Ishikawa (cell line): Measurements from ENCODE around the gene SNAP23.

Experiments used
- CEBPB ChIP-seq: IDR thresholded peaks from 2 replicates; pipeline ENCODE4 v1.6.1; 2012
- CREB1 ChIP-seq: IDR thresholded peaks from 2 replicates; pipeline ENCODE4 v1.6.1; 2012; ENCODE audit warnings: low read depth
- EGR1 ChIP-seq: IDR thresholded peaks from 2 replicates; pipeline ENCODE4 v1.6.1; 2012
- EP300 ChIP-seq: IDR thresholded peaks from 2 replicates; pipeline ENCODE4 v1.6.1; 2012; ENCODE audit warnings: borderline replicate concordance
- FOXM1 ChIP-seq: IDR thresholded peaks from 2 replicates; pipeline ENCODE4 v1.6.1; 2012; ENCODE audit warnings: low read depth, borderline replicate concordance
- NFIC ChIP-seq: IDR thresholded peaks from 2 replicates; pipeline ENCODE4 v1.6.1; 2012
- RAD21 ChIP-seq: IDR thresholded peaks from 2 replicates; pipeline ENCODE4 v1.6.1; 2012; ENCODE audit warnings: low read depth
- TAF1 ChIP-seq: IDR thresholded peaks from 2 replicates; pipeline ENCODE4 v1.6.1; 2012; ENCODE audit warnings: low read depth, mild to moderate bottlenecking
- TCF12 ChIP-seq: IDR thresholded peaks from 2 replicates; pipeline ENCODE4 v1.6.1; 2012; ENCODE audit warnings: low read depth
- TEAD4 ChIP-seq: IDR thresholded peaks from 2 replicates; pipeline ENCODE4 v1.6.1; 2012
- YY1 ChIP-seq: IDR thresholded peaks from 2 replicates; pipeline ENCODE4 v1.6.1; 2012; ENCODE audit warnings: low read depth
- ZBTB7A ChIP-seq: IDR thresholded peaks from 2 replicates; pipeline ENCODE4 v1.6.1; 2012; ENCODE audit warnings: low read depth
- TF ChIP-seq, protein P1 (sequence below): IDR thresholded peaks from 2 replicates; pipeline ENCODE4 v1.6.1; 2012
- TF ChIP-seq, protein P2 (sequence below): IDR thresholded peaks from 2 replicates; pipeline ENCODE4 v1.6.1; 2012; ENCODE audit warnings: low read depth, mild to moderate bottlenecking
- TF ChIP-seq, protein P3 (sequence below): IDR thresholded peaks from 2 replicates; pipeline ENCODE4 v1.6.1; 2012

The SNAP23 gene

DNA sequence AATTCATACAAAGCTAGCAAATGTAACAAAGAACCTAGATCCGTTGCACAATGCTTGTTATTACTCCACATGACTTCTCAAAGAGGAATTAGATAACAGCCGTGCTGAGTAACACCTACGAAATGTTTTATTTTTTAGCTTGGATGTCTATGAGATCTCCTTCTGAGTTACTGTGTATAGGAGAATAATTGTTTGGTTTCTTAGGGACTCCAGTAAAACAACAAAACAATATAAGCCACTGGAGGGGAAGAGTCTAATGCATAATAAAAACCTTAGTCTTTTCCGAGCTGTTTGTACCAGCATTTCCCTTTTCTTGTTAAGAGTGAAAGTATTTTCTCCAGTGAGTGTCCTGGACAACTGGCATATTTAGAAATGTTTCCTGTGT is 15.6 kb downstream of the SNAP23 start:
- TF ChIP-seq CREB1 = no peak
- no peak for TF ChIP-seq TCF12
- TF ChIP-seq, protein P1, sequence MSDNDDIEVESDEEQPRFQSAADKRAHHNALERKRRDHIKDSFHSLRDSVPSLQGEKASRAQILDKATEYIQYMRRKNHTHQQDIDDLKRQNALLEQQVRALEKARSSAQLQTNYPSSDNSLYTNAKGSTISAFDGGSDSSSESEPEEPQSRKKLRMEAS = no peak
- no peak for TF ChIP-seq TAF1
- TF ChIP-seq NFIC = no peak
- no peak for TF ChIP-seq TEAD4
- TF ChIP-seq CEBPB = no peak
- TF ChIP-seq, protein P2, sequence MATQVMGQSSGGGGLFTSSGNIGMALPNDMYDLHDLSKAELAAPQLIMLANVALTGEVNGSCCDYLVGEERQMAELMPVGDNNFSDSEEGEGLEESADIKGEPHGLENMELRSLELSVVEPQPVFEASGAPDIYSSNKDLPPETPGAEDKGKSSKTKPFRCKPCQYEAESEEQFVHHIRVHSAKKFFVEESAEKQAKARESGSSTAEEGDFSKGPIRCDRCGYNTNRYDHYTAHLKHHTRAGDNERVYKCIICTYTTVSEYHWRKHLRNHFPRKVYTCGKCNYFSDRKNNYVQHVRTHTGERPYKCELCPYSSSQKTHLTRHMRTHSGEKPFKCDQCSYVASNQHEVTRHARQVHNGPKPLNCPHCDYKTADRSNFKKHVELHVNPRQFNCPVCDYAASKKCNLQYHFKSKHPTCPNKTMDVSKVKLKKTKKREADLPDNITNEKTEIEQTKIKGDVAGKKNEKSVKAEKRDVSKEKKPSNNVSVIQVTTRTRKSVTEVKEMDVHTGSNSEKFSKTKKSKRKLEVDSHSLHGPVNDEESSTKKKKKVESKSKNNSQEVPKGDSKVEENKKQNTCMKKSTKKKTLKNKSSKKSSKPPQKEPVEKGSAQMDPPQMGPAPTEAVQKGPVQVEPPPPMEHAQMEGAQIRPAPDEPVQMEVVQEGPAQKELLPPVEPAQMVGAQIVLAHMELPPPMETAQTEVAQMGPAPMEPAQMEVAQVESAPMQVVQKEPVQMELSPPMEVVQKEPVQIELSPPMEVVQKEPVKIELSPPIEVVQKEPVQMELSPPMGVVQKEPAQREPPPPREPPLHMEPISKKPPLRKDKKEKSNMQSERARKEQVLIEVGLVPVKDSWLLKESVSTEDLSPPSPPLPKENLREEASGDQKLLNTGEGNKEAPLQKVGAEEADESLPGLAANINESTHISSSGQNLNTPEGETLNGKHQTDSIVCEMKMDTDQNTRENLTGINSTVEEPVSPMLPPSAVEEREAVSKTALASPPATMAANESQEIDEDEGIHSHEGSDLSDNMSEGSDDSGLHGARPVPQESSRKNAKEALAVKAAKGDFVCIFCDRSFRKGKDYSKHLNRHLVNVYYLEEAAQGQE = no peak
- TF ChIP-seq FOXM1 = no peak
- no peak for TF ChIP-seq EGR1
- TF ChIP-seq, protein P3, sequence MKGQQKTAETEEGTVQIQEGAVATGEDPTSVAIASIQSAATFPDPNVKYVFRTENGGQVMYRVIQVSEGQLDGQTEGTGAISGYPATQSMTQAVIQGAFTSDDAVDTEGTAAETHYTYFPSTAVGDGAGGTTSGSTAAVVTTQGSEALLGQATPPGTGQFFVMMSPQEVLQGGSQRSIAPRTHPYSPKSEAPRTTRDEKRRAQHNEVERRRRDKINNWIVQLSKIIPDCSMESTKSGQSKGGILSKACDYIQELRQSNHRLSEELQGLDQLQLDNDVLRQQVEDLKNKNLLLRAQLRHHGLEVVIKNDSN = no peak
- no peak for TF ChIP-seq RAD21
- TF ChIP-seq YY1 = no peak
- no peak for TF ChIP-seq ZBTB7A
- TF ChIP-seq EP300 = no peak

DNA sequence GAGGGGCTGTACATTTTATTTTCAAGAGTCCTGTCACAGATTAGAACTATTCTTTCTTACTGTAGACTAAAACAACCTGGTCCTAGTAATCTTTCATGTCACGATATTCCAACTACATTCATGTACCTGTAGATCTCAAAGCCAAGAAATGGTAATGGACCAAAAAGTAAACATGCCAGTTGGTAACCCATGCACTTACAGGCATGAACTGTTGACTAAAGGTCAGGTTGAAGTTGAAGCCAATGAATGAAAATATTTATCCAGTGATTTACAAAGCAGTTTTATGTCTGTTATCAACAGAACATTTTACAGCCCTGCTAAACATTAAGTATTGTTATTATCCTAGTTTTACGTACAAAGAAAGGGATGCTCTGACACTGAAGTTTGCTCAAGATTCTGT is 27.9 kb downstream of the SNAP23 start:
- TF ChIP-seq TAF1 (no peak), TCF12 (no peak), FOXM1 (no peak)

DNA sequence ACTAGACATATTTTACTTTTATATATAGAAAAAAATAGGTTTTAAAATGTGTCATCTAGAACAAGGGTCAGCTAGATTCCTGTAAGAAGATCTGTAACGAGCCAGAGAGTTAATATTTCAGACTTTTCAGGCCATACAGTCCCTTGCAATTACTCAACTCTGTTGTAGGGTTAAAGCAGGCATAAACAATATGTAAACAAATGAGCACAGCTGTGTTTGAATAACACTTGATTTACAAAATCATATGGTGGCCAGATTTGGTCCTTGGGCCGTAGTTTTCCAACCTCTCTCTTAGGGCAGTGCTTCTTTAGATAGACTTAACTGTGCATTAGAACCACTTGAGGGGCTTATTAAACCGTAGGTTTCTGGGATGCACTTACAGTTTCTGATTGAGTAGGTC is 33.5 kb downstream of the SNAP23 start:
- TF ChIP-seq, protein P3 = no peak
- TF ChIP-seq, protein P2 = no peak
- no peak for TF ChIP-seq FOXM1
- TF ChIP-seq CREB1 = no peak
- TF ChIP-seq YY1 = no peak
- no peak for TF ChIP-seq TAF1
- no peak for TF ChIP-seq EGR1
- no peak for TF ChIP-seq TCF12
- TF ChIP-seq RAD21 = no peak
- no peak for TF ChIP-seq TEAD4
- TF ChIP-seq EP300 = no peak
- TF ChIP-seq NFIC = no peak
- no peak for TF ChIP-seq CEBPB

DNA sequence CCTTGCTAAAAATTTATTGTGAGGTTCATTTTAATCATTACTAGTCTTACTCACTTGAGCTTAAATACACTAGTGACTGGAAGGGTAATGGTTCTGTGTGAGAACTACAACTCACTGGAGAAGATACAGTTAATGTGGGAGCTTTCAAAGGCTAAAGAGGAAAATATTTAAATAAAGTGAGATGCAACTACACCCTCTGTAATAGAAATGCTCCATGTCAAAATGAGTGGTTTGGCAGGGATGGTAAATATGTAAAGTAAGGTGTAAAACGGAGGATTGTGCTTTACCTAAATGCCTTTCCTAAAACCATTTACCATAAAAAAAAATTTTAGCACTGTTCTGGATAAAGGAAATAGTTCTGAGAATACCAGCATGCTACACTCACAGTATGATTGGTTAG is 37.8 kb downstream of the SNAP23 start:
- TF ChIP-seq EGR1 (no peak), EP300 (no peak), ZBTB7A (no peak), RAD21 (no peak)
- TF ChIP-seq, protein P1 = no peak

DNA sequence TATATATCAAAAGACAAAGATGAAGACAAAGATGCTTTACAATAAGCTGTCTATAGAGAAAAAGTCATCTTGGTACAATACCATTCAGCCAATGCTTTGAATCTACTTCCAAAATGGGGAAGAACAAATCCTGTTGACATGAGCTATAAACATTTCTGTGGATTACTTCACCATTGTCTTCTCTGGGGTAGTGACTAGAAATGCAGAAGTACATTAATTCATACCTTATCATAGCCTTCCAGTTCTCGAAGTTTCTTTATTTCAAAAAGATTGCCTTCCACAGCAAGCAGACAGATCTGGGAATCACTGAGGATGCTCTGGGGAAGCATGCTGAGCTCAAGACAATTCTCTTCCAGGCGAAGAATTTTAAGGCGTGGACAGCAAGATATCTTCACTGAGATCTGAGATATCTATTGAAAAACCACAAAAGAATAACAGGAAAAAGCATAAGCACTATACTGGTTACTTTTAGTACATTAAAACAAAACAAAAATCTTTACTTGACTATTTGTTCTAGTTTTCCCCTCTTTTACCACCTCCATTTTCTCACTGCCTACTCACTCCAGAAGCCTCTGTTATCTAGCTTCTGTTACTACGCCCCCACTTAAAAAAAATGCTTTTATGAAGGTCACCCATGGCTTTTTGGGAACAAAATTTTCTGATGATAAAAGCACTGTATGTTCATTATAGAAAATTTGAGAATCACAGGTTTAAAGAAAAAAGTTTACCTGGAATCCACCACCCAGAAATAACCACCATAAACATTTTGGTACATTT is 49.6 kb downstream of the SNAP23 start:
- no peak for TF ChIP-seq YY1
- no peak for TF ChIP-seq FOXM1
- TF ChIP-seq EP300 = no peak
- TF ChIP-seq CREB1 = no peak
- TF ChIP-seq NFIC = no peak
- TF ChIP-seq TAF1 = no peak
- TF ChIP-seq TCF12 = no peak
- TF ChIP-seq, protein P3 = no peak
- TF ChIP-seq CEBPB = no peak
- no peak for TF ChIP-seq EGR1
- TF ChIP-seq RAD21 = no peak
- TF ChIP-seq, protein P1 = no peak
- TF ChIP-seq, protein P2 = no peak
- TF ChIP-seq TEAD4 = no peak
